GM10266 (cell line): ENCODE measurements around the gene TSPAN14.
"Not testable (repeated sequence)": the region's sequence is repeated elsewhere in the genome, so short reads cannot be mapped to it uniquely, and the experiment has no call there.

ENCODE experiments used
- DNase-seq: peaks from one replicate; pipeline ENCODE4 v3.0.0; 2012; ENCODE audit errors: extremely low spot score
- TF ChIP-seq, protein P1 (sequence below): IDR thresholded peaks from 2 replicates; pipeline ENCODE4 v1.5.1; 2012; ENCODE audit warnings: mild to moderate bottlenecking, low read depth; ENCODE audit not compliant: control insufficient read depth, insufficient read depth; ENCODE audit errors: missing control alignments

TSPAN14 gene

GRCh38 chr10:80414142-80414895 is 39.8 kb upstream of the TSPAN14 start:
- no peak for DNase-seq
- TF ChIP-seq, protein P1, sequence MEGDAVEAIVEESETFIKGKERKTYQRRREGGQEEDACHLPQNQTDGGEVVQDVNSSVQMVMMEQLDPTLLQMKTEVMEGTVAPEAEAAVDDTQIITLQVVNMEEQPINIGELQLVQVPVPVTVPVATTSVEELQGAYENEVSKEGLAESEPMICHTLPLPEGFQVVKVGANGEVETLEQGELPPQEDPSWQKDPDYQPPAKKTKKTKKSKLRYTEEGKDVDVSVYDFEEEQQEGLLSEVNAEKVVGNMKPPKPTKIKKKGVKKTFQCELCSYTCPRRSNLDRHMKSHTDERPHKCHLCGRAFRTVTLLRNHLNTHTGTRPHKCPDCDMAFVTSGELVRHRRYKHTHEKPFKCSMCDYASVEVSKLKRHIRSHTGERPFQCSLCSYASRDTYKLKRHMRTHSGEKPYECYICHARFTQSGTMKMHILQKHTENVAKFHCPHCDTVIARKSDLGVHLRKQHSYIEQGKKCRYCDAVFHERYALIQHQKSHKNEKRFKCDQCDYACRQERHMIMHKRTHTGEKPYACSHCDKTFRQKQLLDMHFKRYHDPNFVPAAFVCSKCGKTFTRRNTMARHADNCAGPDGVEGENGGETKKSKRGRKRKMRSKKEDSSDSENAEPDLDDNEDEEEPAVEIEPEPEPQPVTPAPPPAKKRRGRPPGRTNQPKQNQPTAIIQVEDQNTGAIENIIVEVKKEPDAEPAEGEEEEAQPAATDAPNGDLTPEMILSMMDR: no peak

- TF ChIP-seq, protein P1: no peak
- DNase-seq: no peak
Observed at GRCh38 chr10:80415734-80416478, 38.2 kb upstream of the TSPAN14 start.

DNA sequence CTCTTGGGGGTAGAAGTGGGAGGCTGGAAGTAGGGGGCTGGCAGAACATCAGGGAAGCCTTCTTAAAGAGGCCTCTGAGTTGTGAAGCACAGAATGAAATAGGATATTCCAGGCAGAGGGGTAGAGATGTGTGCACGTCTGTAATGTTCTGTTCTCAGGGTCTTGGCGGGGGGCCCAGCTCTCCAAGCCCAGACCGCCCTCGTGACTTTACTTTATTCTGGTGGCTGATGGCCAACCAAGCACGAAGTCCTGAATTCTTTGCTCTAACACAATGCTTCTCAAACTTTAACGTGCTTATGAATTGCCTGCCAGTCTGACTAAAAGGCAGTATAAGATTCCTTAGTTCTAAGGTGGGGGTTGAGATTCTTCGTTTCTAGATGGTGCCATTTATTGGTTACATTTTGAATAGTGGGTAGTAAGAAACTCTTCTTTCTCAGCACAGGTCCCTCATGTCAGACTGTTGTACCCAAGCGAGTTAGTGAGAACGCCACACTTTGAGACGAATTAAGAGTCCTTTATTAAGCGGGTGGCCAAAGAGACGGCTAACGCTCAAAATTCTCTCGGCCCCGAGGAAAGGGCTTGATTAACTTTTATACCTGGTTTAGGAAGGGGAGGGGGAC is 37.5 kb upstream of the TSPAN14 start:
- TF ChIP-seq, protein P1: no peak
- no peak for DNase-seq

DNA sequence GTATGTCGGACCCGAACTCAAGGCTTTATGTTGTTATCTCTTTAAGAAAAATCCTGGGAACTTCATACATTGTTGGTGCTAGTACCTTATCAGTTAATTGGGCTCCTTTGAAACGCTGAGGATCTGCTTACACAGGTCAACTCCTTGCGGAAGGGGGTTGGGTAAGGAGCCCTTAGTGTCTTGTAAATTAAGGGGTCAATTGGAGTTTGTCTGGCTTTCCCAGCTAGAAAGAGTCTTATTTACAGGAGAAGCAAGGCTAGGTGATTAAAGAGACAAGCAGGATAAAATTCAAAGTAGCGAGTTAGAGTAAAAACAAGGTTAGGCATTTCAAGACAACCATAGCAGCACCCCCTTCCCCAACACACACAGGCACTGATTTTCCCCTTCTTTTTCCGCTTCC is 36.9 kb upstream of the TSPAN14 start:
- not testable (repeated sequence) for DNase-seq

DNA sequence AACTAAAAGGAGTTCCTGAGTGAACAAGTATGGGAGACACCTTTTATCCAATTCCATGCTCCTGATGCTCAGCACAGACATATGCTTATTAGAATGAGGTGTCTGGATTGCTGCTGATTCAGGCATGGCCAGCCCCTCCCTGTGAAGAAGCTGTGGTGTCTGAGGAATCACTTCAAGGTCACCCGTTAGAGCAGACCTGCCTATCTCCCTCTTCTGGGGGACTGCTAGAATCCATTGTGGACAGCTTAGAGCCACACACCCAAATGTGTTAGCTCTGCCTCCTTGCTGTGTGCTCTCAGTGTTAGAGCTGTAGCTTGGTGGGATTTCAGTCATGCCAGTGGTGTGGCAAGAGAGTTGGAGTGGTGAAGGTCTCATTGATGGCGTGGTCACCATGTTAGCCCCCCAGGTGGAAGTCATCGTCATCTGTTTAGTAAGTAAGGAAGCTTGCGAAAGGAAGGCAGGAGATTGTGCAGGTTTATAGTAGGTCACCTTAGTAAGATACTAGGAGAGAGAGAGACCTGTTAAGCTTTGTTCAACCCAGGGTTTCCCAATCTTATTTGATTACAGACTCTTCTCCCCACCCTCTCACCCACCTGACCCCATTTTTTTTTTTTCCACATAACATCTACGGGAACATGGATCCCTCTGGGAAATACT is 32.9 kb upstream of the TSPAN14 start:
- DNase-seq: no peak
- TF ChIP-seq, protein P1: no peak

- TF ChIP-seq, protein P1: no peak
- peak; percentile 50 for DNase-seq
Observed at GRCh38 chr10:80421707-80422536, 32.2 kb upstream of the TSPAN14 start.

DNA sequence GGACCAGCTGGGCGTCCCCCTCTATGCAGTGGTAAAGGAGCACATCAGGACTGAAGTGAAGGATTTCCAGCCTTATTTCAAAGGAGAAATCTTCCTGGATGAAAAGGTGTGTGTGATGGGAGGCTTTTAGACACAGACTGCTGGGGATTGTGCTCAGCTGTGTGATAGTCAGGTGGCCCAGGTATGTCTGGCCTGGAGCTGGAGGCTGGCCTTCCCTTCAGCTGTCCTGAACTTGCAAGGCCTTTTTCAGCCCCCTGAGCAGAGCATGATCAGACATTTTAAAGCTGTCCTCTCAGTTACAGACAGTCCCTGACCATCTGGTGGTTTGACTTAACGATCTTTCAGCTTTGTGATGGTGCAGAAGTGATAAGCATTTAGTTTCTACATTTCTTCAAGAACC is 28.2 kb upstream of the TSPAN14 start:
- TF ChIP-seq, protein P1: no peak
- no peak for DNase-seq
